Type B pancreatic cell (in vitro differentiated cells): Measurements from ENCODE around the gene ACOT9. TPM values are rescaled to one million over a fixed set of nuclear protein-coding genes. Genes with fewer than 3 reads are reported as not detected.
A peak's percentile ranks its signal among the peaks of the same experiment; 100 is the strongest.
"Not testable (repeated sequence)": the region's sequence is repeated elsewhere in the genome, so short reads cannot be mapped to it uniquely, and the experiment has no call there.

Source experiments
- DNase-seq: peaks from one replicate; pipeline ENCODE4 v3.0.0; 2021; ENCODE audit warnings: mixed read lengths; ENCODE audit not compliant: unreplicated experiment; ENCODE audit errors: extremely low spot score
- H3K27ac Mint-ChIP-seq: 2 replicates; pipeline ENCODE4 v1.8.0; 2021; ENCODE audit warnings: mild to moderate bottlenecking, mixed read lengths
- H3K27me3 Mint-ChIP-seq: 2 replicates; pipeline ENCODE4 v1.8.0; 2021; ENCODE audit warnings: mixed read lengths
- H3K36me3 Mint-ChIP-seq: 2 replicates; pipeline ENCODE4 v1.8.0; 2021; ENCODE audit warnings: mixed read lengths
- H3K4me1 Mint-ChIP-seq: one replicate; pipeline ENCODE4 v1.8.0; 2021; ENCODE audit warnings: mixed read lengths; ENCODE audit not compliant: unreplicated experiment
- H3K4me3 Mint-ChIP-seq: 2 replicates; pipeline ENCODE4 v1.8.0; 2021; ENCODE audit warnings: mild to moderate bottlenecking, mixed read lengths
- H3K9me3 Mint-ChIP-seq: 2 replicates; pipeline ENCODE4 v1.8.0; 2021; ENCODE audit warnings: mixed read lengths
- total RNA-seq: library from RNA; stranded (reverse); gene quantifications from 2 replicates; pipeline ENCODE4 v1.2.1, GENCODE V29; 2021; ENCODE audit warnings: low replicate concordance
- TF ChIP-seq, protein P1 (sequence below): fragments of 200-600 bp; sonication (generic); conservative IDR thresholded peaks from 2 replicates; pipeline ENCODE4 v1.5.0; 2021; ENCODE audit warnings: antibody characterized with exemption, mild to moderate bottlenecking

The ACOT9 gene
- total RNA-seq, 1 donor from 2014 or later: 37.9 TPM

DNA sequence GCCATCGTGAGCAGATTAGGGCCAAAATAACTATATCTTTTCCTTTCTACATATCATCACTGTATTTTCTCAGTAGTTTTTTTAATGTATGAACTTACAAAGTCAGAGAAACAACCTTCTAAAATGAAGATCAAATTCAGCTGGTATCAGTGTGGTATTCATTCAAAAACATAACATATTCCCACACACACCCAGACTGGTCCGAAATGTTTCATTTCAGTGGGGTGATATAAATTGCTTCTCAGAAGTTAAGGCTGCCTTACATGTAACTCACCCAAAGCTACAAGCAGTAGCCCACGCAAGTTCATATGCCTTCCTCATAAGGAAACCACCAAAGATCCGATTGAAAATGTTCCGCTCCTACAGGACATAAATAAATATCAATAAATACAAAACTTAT lies 37.8 kb downstream of the ACOT9 start:
- Mint-ChIP-seq H3K9me3 (no peaks in the 10 kb centered on the region), H3K36me3 (peaks cover 12% of the 10 kb centered on the region), H3K27ac (no peak overlapping the region), H3K4me3 (no peak overlapping the region), H3K27me3 (no peaks in the 10 kb centered on the region), H3K4me1 (no peaks in the 10 kb centered on the region)
- DNase-seq: no peak
- TF ChIP-seq, protein P1, sequence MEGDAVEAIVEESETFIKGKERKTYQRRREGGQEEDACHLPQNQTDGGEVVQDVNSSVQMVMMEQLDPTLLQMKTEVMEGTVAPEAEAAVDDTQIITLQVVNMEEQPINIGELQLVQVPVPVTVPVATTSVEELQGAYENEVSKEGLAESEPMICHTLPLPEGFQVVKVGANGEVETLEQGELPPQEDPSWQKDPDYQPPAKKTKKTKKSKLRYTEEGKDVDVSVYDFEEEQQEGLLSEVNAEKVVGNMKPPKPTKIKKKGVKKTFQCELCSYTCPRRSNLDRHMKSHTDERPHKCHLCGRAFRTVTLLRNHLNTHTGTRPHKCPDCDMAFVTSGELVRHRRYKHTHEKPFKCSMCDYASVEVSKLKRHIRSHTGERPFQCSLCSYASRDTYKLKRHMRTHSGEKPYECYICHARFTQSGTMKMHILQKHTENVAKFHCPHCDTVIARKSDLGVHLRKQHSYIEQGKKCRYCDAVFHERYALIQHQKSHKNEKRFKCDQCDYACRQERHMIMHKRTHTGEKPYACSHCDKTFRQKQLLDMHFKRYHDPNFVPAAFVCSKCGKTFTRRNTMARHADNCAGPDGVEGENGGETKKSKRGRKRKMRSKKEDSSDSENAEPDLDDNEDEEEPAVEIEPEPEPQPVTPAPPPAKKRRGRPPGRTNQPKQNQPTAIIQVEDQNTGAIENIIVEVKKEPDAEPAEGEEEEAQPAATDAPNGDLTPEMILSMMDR: no peak

DNA sequence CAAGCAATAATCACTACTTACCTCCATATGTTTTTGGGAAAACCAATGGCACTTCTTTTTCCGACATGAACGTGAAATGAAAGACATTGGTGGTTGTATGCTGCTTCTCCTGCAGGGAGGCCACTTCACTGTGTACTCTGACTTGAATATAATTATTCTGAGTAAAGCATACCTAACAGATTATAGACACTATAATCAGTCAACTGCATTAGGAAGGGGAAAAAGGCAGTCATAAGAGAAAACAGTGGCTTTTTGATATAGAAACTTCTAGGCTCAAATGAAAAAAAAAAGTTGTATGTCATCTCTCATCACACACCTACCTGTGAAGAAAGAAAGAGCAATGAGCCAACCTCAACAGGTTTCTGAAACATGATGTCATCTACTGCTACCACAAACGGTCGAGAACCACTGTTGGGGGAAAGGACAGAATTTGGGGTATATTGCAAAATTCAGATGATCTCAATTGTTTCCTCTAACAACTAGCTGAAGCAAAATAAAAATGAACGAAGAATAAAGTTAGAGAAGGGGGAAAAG lies 38.3 kb downstream of the ACOT9 start:
- no peak for DNase-seq
- Mint-ChIP-seq H3K9me3 (no peaks in the 10 kb centered on the region), H3K4me1 (no peaks in the 10 kb centered on the region), H3K27me3 (no peaks in the 10 kb centered on the region), H3K4me3 (no peak overlapping the region), H3K27ac (no peak overlapping the region), H3K36me3 (peaks cover 12% of the 10 kb centered on the region)
- TF ChIP-seq, protein P1: no peak

DNA sequence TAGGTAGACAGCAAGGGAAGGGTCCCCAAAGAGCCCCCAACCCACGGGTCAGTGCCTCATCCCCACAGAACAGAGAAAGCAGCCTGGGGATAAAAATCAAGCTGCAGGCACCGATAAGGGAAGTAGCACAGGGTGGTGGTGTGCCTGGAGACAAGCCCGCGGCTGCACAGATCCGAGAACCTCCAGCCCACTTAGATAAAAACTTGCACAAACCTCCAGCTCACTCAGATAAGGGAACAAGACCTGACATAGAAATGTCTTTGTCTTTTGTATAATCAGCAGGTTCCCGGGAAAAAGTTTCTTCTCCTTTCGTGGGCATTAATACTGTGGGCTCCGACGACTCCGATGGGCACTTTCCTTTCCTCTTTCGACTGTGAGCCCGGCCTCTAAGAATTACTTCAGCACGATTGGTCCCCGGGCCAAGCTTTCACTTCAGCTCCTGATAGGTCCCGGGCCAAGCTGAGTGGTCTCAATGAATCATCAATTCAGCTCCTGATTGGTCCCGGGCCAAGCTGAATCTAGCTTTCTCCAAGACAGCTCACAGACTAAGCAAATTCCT lies 43.4 kb downstream of the ACOT9 start:
- no peaks in the 10 kb centered on the region for H3K4me1 Mint-ChIP-seq
- H3K27ac Mint-ChIP-seq: no peak overlapping the region
- DNase-seq: no peak
- no peaks in the 10 kb centered on the region for H3K9me3 Mint-ChIP-seq
- H3K36me3 Mint-ChIP-seq: peaks cover 7% of the 10 kb centered on the region
- no peak overlapping the region for H3K4me3 Mint-ChIP-seq
- TF ChIP-seq, protein P1: no peak
- H3K27me3 Mint-ChIP-seq: no peaks in the 10 kb centered on the region

DNA sequence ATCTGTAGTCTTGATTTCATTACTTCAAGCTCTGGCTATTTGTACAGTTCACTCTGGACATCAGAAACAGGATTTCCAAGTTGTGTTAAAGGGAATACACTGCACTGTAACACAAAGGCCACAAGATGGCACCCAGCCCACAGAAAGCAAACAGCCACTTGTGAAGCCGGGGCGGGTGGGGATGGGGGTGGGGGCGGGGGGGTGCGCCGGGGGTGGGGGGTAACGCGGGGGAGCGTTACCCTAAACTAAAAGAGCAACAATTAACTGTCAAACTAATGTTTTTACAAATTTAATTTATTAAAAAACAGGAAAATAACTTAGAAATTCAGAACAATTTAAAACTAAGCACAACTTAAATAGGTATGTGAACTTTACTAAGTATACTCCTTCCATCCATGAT lies 48.5 kb downstream of the ACOT9 start:
- Mint-ChIP-seq H3K27me3 (no peaks in the 10 kb centered on the region), H3K36me3 (no peaks in the 10 kb centered on the region), H3K4me3 (no peak overlapping the region), H3K9me3 (no peaks in the 10 kb centered on the region), H3K27ac (no peak overlapping the region), H3K4me1 (no peaks in the 10 kb centered on the region)
- TF ChIP-seq, protein P1: peak; percentile 86
- DNase-seq: no peak

DNA sequence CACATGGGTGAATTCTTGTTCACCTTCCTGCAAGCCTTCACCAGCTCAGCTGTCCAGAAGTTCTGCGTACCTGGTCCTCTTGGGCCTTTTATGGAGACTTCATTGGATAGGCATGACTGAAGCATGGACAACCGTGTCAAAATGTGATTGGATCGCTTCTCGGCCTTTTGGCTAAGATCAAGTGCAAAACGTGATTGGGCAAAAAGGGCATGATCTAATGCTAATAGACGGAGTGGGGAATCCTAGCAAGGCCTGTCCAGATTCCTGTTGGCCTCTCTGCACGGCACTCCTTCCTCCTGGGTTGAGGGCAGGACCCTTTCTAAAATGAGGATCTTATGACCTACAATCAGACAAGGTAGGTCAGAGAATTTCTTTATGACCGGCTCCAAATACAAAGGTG lies 50.9 kb downstream of the ACOT9 start:
- H3K27me3 Mint-ChIP-seq: no peaks in the 10 kb centered on the region
- H3K4me3 Mint-ChIP-seq: no peak overlapping the region
- H3K27ac Mint-ChIP-seq: peak overlapping the region; percentile 78

DNA sequence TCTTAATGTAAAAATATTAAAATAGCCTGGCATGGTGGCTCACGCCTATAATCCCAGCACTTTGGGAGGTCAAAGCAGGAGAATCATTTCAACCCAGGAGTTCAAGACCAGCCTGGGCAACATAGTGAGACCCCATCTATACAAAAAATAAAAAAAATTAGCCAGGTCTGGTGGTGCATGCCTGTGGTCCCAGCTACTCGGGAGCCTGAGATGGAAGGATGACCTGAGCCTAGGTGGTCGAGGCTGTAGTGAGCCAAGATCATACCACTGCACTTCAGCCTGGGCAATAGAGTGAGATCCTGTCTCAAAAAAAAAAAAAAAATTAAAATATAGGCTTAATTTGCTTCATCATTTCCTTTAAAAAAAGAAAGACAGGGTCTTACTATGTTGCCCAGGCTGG lies 66.6 kb downstream of the ACOT9 start:
- not testable (repeated sequence) for H3K27ac Mint-ChIP-seq, H3K9me3 Mint-ChIP-seq, H3K27me3 Mint-ChIP-seq, H3K4me1 Mint-ChIP-seq, H3K4me3 Mint-ChIP-seq, DNase-seq
- peaks cover 31% of the 10 kb centered on the region for H3K36me3 Mint-ChIP-seq

More for the DNA sequence above, 50.9 kb downstream of the ACOT9 start:
- Mint-ChIP-seq H3K36me3 (no peaks in the 10 kb centered on the region), H3K9me3 (no peaks in the 10 kb centered on the region), H3K4me1 (no peaks in the 10 kb centered on the region)
- no peak for DNase-seq
- TF ChIP-seq, protein P1: no peak
